SJSA1 (cell line): ENCODE data around the gene NMT1. TPM values are rescaled to one million over a fixed set of nuclear protein-coding genes. Genes with fewer than 3 reads are reported as not detected.

Source experiments
- DNase-seq, 2 experiments: peaks; one replicate each; pipeline ENCODE4 v3.0.0-alpha.2; 2015 to 2020; ENCODE audit warnings: low spot score in 2 of 2, low read depth in 1 of 2
- H3K27ac ChIP-seq: fragments of 250-450 bp; sonication (Bioruptor Pico); 2 replicates; pipeline ENCODE4 v1.5.1; 2020; ENCODE audit warnings: mild to moderate bottlenecking, moderate library complexity
- H3K27me3 ChIP-seq: fragments of 250-450 bp; sonication (Bioruptor Pico); replicated peaks from 2 replicates; pipeline ENCODE4 v1.5.1; 2020; ENCODE audit warnings: mild to moderate bottlenecking, moderate library complexity
- H3K36me3 ChIP-seq: fragments of 250-450 bp; sonication (Bioruptor Pico); 2 replicates; pipeline ENCODE4 v1.5.1; 2020; ENCODE audit warnings: mild to moderate bottlenecking
- H3K4me1 ChIP-seq: fragments of 250-450 bp; sonication (Bioruptor Pico); replicated peaks from 2 replicates; pipeline ENCODE4 v1.6.1; 2021; ENCODE audit warnings: mild to moderate bottlenecking
- H3K4me3 ChIP-seq: fragments of 250-450 bp; sonication (Bioruptor Pico); 2 replicates; pipeline ENCODE4 v1.5.1; 2020; ENCODE audit warnings: mild to moderate bottlenecking
- H3K9me3 ChIP-seq: fragments of 250-450 bp; sonication (Bioruptor Pico); replicated peaks from 2 replicates; pipeline ENCODE4 v1.5.1; 2020; ENCODE audit warnings: mild to moderate bottlenecking
- total RNA-seq: library from RNA; depleted of rRNA; stranded (reverse); fragments of >200 nt; shearing (Covaris generic); gene quantifications from 2 replicates; pipeline ENCODE4 v1.2.3, GENCODE V29; 2014

Gene NMT1
- total RNA-seq, 1 experiment from 2014 or later = 144 TPM

- Histone ChIP-seq H3K36me3 (peaks cover 86% of the 10 kb centered on the region), H3K27ac (peak overlapping the region; percentile 21; the same call in 1 of the 2 replicates), H3K27me3 (no peaks in the 10 kb centered on the region), H3K9me3 (no peaks in the 10 kb centered on the region), H3K4me3 (no peak overlapping the region), H3K4me1 (peaks cover 4% of the 10 kb centered on the region)
- no peak for DNase-seq
These were observed 12.4 kb downstream of the NMT1 start for GRCh38 chr17:45073414-45074070.

GRCh38 chr17:45077643-45078042 lies 16.5 kb downstream of the NMT1 start:
- Histone ChIP-seq H3K4me1 (peaks cover 4% of the 10 kb centered on the region), H3K27me3 (no peaks in the 10 kb centered on the region), H3K27ac (no peak overlapping the region), H3K9me3 (no peaks in the 10 kb centered on the region), H3K36me3 (peaks cover 82% of the 10 kb centered on the region), H3K4me3 (no peak overlapping the region)
- no peak for DNase-seq

- Histone ChIP-seq H3K4me3 (no peak overlapping the region), H3K27ac (no peak overlapping the region), H3K27me3 (no peaks in the 10 kb centered on the region), H3K4me1 (no peaks in the 10 kb centered on the region), H3K9me3 (no peaks in the 10 kb centered on the region), H3K36me3 (peaks cover 84% of the 10 kb centered on the region)
- DNase-seq = no peak
These were observed 20.1 kb downstream of the NMT1 start for GRCh38 chr17:45081047-45081703.

DNA sequence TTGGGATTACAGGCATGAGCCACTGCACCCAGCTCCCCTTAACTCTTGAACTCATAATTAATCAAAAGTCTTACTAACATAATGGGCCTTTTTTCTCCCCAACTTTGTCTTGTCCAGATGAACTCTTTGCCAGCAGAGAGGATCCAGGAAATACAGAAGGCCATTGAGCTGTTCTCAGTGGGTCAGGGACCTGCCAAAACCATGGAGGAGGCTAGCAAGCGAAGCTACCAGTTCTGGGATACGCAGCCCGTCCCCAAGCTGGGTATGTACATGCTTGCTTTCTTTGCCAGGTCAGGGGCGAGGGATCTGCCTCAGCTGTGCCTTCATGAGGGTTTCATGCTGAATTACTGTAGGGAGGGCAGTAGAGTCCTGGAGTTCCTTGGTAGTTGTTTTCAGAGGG lies 25.3 kb downstream of the NMT1 start:
- Histone ChIP-seq H3K9me3 (no peaks in the 10 kb centered on the region), H3K4me3 (no peak overlapping the region), H3K36me3 (peaks cover 100% of the 10 kb centered on the region), H3K27ac (no peak overlapping the region), H3K27me3 (no peaks in the 10 kb centered on the region), H3K4me1 (peaks cover 3% of the 10 kb centered on the region)
- no peak for DNase-seq

DNA sequence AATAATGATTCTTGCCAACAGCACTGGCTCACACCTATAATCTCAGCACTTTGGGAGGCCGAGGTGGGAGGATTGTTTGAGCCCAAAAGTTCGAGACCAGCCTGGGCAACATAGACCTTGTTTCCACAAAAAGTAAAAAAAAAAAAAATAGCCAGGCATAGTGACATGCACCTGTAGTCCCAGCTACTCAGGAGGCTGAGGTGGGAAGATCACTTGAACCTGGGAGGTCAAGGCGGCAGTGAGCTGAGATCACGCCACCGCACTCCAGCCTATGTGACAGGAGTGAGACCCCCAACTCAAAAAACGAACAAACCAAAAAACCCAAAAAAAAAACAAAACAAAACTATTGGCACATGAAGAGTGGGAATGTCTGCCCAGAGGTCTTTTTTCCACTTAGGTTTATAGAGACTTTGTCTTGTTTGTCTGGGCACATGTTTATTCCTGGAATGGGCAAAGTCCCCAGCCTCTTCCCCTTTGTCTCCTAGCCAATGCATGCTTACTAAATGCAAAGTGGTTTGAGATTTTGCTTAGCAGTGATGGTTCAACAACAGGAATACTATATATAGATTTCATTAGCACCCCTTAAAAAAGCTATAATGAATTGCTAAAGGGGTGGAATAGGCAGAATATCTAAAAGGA lies 25.9 kb downstream of the NMT1 start:
- DNase-seq = no peak
- H3K36me3 ChIP-seq = peaks cover 100% of the 10 kb centered on the region
- no peaks in the 10 kb centered on the region for H3K27me3 ChIP-seq
- H3K27ac ChIP-seq = no peak overlapping the region
- no peaks in the 10 kb centered on the region for H3K9me3 ChIP-seq
- H3K4me1 ChIP-seq = peaks cover 9% of the 10 kb centered on the region
- no peak overlapping the region for H3K4me3 ChIP-seq

- Histone ChIP-seq H3K9me3 (no peaks in the 10 kb centered on the region), H3K4me3 (no peak overlapping the region), H3K27me3 (no peaks in the 10 kb centered on the region), H3K4me1 (peaks cover 15% of the 10 kb centered on the region), H3K27ac (no peak overlapping the region), H3K36me3 (peaks cover 97% of the 10 kb centered on the region)
- no peak for DNase-seq
These were observed 26.4 kb downstream of the NMT1 start for GRCh38 chr17:45087504-45087975.

GRCh38 chr17:45087978-45088377 lies 26.9 kb downstream of the NMT1 start:
- no peak overlapping the region for H3K27ac ChIP-seq
- no peak overlapping the region for H3K4me3 ChIP-seq
- peaks cover 17% of the 10 kb centered on the region for H3K4me1 ChIP-seq
- no peaks in the 10 kb centered on the region for H3K9me3 ChIP-seq
- no peaks in the 10 kb centered on the region for H3K27me3 ChIP-seq
- no peak for DNase-seq
- H3K36me3 ChIP-seq = peaks cover 93% of the 10 kb centered on the region

GRCh38 chr17:45088741-45089140 lies 27.6 kb downstream of the NMT1 start:
- H3K4me1 ChIP-seq = peaks cover 25% of the 10 kb centered on the region
- no peaks in the 10 kb centered on the region for H3K27me3 ChIP-seq
- peaks cover 90% of the 10 kb centered on the region for H3K36me3 ChIP-seq
- no peak overlapping the region for H3K27ac ChIP-seq
- no peak overlapping the region for H3K4me3 ChIP-seq
- H3K9me3 ChIP-seq = no peaks in the 10 kb centered on the region
- no peak for DNase-seq

GRCh38 chr17:45090711-45091110 lies 29.6 kb downstream of the NMT1 start:
- no peak overlapping the region for H3K4me3 ChIP-seq
- no peaks in the 10 kb centered on the region for H3K27me3 ChIP-seq
- no peak overlapping the region for H3K27ac ChIP-seq
- no peak for DNase-seq
- no peaks in the 10 kb centered on the region for H3K9me3 ChIP-seq
- peaks cover 30% of the 10 kb centered on the region for H3K4me1 ChIP-seq
- peaks cover 90% of the 10 kb centered on the region for H3K36me3 ChIP-seq

- H3K36me3 ChIP-seq = peaks cover 90% of the 10 kb centered on the region
- no peaks in the 10 kb centered on the region for H3K27me3 ChIP-seq
- H3K4me3 ChIP-seq = no peak overlapping the region
- peak in 1 of 2 experiments; percentile 36 for DNase-seq
- H3K9me3 ChIP-seq = no peaks in the 10 kb centered on the region
- 0 out of 2 replicates have a peak overlapping the region, but pooled peaks have one; percentile 2 for H3K27ac ChIP-seq
- peaks cover 30% of the 10 kb centered on the region for H3K4me1 ChIP-seq
These were observed 30.8 kb downstream of the NMT1 start for GRCh38 chr17:45091778-45092425.

DNA sequence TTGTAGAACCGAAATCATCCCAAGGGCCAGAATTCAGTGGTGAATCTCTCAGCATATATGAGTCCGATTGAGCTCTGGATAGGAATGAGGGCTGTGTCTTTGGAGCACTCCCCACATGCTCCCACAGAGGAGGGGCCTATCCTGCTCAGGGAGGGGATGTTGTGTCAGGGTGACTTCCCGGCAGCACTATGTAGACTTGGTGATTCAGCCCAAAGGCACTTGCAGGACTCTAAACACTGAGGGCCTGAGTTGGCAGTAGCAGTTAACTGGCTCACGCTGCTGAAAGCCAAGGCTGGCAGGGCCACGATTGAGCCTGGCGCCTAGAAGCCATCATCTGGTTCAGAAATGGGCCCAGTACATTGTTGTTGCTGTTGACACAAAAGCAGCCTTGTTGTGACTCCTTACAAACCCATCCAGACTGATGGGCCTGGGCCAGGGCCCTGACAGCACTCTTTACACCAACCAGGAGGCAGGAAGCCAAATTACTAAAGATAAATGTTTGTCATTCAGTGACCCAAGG lies 31.9 kb downstream of the NMT1 start:
- Histone ChIP-seq H3K9me3 (no peaks in the 10 kb centered on the region), H3K36me3 (peaks cover 90% of the 10 kb centered on the region), H3K4me1 (peaks cover 30% of the 10 kb centered on the region), H3K4me3 (no peak overlapping the region), H3K27me3 (no peaks in the 10 kb centered on the region), H3K27ac (peak overlapping the region; percentile 54)
- DNase-seq = peak; percentile 95 to 99

DNA sequence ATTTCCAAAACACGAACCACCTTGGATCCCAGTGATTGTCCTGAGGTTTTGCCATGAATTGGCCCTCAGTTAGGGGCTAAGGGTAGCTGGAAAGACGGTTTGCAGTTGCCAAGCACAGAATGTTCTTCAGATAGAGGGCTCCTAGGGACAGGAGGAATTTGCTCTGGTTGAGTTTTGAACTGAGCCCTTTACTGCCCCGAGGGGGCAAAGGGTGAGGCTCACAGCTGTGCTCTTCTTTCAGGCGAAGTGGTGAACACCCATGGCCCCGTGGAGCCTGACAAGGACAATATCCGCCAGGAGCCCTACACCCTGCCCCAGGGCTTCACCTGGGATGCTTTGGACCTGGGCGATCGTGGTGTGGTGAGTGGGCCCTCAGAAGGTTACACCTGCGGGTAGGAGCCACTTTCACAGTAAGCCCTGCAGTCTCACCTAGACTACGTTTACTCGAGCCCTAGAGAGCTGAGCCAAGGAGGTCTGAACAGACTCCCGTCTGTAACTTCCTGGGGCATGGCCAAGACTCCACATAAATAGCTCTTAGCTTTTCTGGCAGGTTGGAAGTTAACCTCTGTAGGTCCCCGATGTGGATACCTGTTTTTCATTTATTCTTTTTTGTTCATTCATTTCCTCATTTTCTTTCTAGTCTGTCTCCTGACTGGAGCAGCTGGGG lies 32.5 kb downstream of the NMT1 start:
- Histone ChIP-seq H3K27me3 (no peaks in the 10 kb centered on the region), H3K9me3 (no peaks in the 10 kb centered on the region), H3K4me1 (peaks cover 30% of the 10 kb centered on the region), H3K4me3 (no peak overlapping the region), H3K27ac (peak overlapping the region; percentile 54), H3K36me3 (peaks cover 90% of the 10 kb centered on the region)
- no peak for DNase-seq

- H3K36me3 ChIP-seq = peaks cover 88% of the 10 kb centered on the region
- no peaks in the 10 kb centered on the region for H3K27me3 ChIP-seq
- peak in 1 of 2 experiments; percentile 39 for DNase-seq
- no peak overlapping the region for H3K4me3 ChIP-seq
- no peaks in the 10 kb centered on the region for H3K9me3 ChIP-seq
- no peak overlapping the region for H3K27ac ChIP-seq
- H3K4me1 ChIP-seq = peaks cover 29% of the 10 kb centered on the region
These were observed 35.0 kb downstream of the NMT1 start for GRCh38 chr17:45096141-45096540.
